GM12878 (cell line): ENCODE results near the gene CCDC186.

Source experiments
- BACH1 ChIP-seq: fragments of 450-650 bp; IDR thresholded peaks from 2 replicates; pipeline ENCODE4 v1.6.1; 2017; ENCODE audit warnings: mild to moderate bottlenecking, borderline replicate concordance
- EP300 ChIP-seq, 2 experiments: fragments of 150-350 bp in 1 of 2; IDR thresholded peaks; 2 replicates each; pipeline ENCODE4 v1.6.1; 2011 to 2012; ENCODE audit warnings: low read depth in 2 of 2, low read length in 2 of 2, borderline replicate concordance in 1 of 2, improper control_type of control experiment in 1 of 2, inconsistent platforms in 1 of 2; ENCODE audit not compliant: control insufficient read depth in 1 of 2
- EZH2 ChIP-seq: IDR thresholded peaks from 2 replicates; pipeline ENCODE4 v1.6.1; 2012; ENCODE audit warnings: low read depth, mild to moderate bottlenecking, control low read depth, inconsistent platforms, low read length, borderline replicate concordance; ENCODE audit not compliant: control insufficient read depth
- JUNB ChIP-seq: IDR thresholded peaks from 2 replicates; pipeline ENCODE4 v1.6.1; 2016; ENCODE audit warnings: antibody characterized with exemption, mild to moderate bottlenecking
- NRF1 ChIP-seq: conservative IDR thresholded peaks from 2 replicates; pipeline ENCODE4 v1.6.1; 2011; ENCODE audit warnings: mild to moderate bottlenecking, low read depth, low read length, improper control_type of control experiment
- POLR2A ChIP-seq: IDR thresholded peaks from 2 replicates; pipeline ENCODE4 v1.6.1; 2011; ENCODE audit warnings: low read depth, mild to moderate bottlenecking, low read length
- POLR2AphosphoS2 ChIP-seq: IDR thresholded peaks from 2 replicates; pipeline ENCODE4 v1.6.1; 2011; ENCODE audit warnings: low read depth, mild to moderate bottlenecking, low read length, improper control_type of control experiment, moderate library complexity
- RAD21 ChIP-seq: IDR thresholded peaks from 2 replicates; pipeline ENCODE4 v1.6.1; 2011; ENCODE audit warnings: mild to moderate bottlenecking, low read depth, low read length, moderate library complexity; ENCODE audit not compliant: insufficient read depth
- SMC3 ChIP-seq: IDR thresholded peaks from 2 replicates; pipeline ENCODE4 v1.6.1; 2011; ENCODE audit warnings: low read length, improper control_type of control experiment, borderline replicate concordance
- SUPT20H ChIP-seq: IDR thresholded peaks from 2 replicates; pipeline ENCODE4 v1.6.1; 2011; ENCODE audit warnings: low read depth, mild to moderate bottlenecking, low read length, moderate library complexity, borderline replicate concordance; ENCODE audit not compliant: control insufficient read depth
- ZBED1 ChIP-seq: IDR thresholded peaks from 2 replicates; pipeline ENCODE4 v1.6.1; 2016; ENCODE audit warnings: borderline replicate concordance
- TF ChIP-seq, protein P1 (sequence below), 3 experiments: IDR thresholded peaks in 2 of 3; conservative IDR thresholded peaks in 1 of 3; 2 replicates each; pipeline ENCODE4 v1.5.1; 2011; ENCODE audit warnings: low read depth in 3 of 3, low read length in 3 of 3, mild to moderate bottlenecking in 3 of 3, control low read depth in 2 of 3, moderate library complexity in 2 of 3, inconsistent platforms in 1 of 3, mixed read lengths in 1 of 3; ENCODE audit not compliant: control insufficient read depth in 2 of 3, insufficient read depth in 1 of 3; ENCODE audit errors: extremely low read depth in 1 of 3
- TF ChIP-seq, protein P2 (sequence below): fragments of 150-350 bp; IDR thresholded peaks from 2 replicates; pipeline ENCODE4 v1.6.1; 2016; ENCODE audit warnings: low read depth, low read length
- TF ChIP-seq, protein P3 (sequence below): IDR thresholded peaks from 2 replicates; pipeline ENCODE4 v1.6.1; 2012; ENCODE audit warnings: low read depth, low read length, improper control_type of control experiment

- TF ChIP-seq SMC3 (no peak), POLR2A (no peak), JUNB (no peak), BACH1 (no peak), ZBED1 (no peak), POLR2AphosphoS2 (no peak), NRF1 (no peak), EP300 (IDR thresholded peaks at IDR 0.05; ENCODE audit: borderline replicate concordance in 1 of 2, control insufficient read depth in 1 of 2, low read depth in 2 of 2, low read length in 2 of 2) (no peak), SUPT20H (no peak), RAD21 (no peak), EZH2 (no peak)
- TF ChIP-seq, protein P1, sequence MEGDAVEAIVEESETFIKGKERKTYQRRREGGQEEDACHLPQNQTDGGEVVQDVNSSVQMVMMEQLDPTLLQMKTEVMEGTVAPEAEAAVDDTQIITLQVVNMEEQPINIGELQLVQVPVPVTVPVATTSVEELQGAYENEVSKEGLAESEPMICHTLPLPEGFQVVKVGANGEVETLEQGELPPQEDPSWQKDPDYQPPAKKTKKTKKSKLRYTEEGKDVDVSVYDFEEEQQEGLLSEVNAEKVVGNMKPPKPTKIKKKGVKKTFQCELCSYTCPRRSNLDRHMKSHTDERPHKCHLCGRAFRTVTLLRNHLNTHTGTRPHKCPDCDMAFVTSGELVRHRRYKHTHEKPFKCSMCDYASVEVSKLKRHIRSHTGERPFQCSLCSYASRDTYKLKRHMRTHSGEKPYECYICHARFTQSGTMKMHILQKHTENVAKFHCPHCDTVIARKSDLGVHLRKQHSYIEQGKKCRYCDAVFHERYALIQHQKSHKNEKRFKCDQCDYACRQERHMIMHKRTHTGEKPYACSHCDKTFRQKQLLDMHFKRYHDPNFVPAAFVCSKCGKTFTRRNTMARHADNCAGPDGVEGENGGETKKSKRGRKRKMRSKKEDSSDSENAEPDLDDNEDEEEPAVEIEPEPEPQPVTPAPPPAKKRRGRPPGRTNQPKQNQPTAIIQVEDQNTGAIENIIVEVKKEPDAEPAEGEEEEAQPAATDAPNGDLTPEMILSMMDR (IDR thresholded peaks at IDR 0.05 in 2 of 3, conservative IDR thresholded peaks at IDR 0.05 in 1 of 3; ENCODE audit: control insufficient read depth in 2 of 3, extremely low read depth in 1 of 3, insufficient read depth in 1 of 3, low read depth in 3 of 3, low read length in 3 of 3) = no peak
- TF ChIP-seq, protein P2, sequence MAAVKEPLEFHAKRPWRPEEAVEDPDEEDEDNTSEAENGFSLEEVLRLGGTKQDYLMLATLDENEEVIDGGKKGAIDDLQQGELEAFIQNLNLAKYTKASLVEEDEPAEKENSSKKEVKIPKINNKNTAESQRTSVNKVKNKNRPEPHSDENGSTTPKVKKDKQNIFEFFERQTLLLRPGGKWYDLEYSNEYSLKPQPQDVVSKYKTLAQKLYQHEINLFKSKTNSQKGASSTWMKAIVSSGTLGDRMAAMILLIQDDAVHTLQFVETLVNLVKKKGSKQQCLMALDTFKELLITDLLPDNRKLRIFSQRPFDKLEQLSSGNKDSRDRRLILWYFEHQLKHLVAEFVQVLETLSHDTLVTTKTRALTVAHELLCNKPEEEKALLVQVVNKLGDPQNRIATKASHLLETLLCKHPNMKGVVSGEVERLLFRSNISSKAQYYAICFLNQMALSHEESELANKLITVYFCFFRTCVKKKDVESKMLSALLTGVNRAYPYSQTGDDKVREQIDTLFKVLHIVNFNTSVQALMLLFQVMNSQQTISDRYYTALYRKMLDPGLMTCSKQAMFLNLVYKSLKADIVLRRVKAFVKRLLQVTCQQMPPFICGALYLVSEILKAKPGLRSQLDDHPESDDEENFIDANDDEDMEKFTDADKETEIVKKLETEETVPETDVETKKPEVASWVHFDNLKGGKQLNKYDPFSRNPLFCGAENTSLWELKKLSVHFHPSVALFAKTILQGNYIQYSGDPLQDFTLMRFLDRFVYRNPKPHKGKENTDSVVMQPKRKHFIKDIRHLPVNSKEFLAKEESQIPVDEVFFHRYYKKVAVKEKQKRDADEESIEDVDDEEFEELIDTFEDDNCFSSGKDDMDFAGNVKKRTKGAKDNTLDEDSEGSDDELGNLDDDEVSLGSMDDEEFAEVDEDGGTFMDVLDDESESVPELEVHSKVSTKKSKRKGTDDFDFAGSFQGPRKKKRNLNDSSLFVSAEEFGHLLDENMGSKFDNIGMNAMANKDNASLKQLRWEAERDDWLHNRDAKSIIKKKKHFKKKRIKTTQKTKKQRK = no peak
- TF ChIP-seq, protein P3, sequence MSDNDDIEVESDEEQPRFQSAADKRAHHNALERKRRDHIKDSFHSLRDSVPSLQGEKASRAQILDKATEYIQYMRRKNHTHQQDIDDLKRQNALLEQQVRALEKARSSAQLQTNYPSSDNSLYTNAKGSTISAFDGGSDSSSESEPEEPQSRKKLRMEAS = no peak
Observed at GRCh38 chr10:114168450-114169009, 5.5 kb downstream of the CCDC186 start.
